C4-2B (cell line): Measurements from ENCODE around the gene SREBF1.

ENCODE experiments used
- CTCF ChIP-seq: fragments of 450-650 bp; conservative IDR thresholded peaks from 2 replicates; pipeline ENCODE4 v1.5.1; 2017; ENCODE audit warnings: mild to moderate bottlenecking
- ZFX ChIP-seq: fragments of 450-650 bp; IDR thresholded peaks from 2 replicates; pipeline ENCODE4 v1.6.1; 2017

GRCh38 chr17:17813055-17813724, 23.6 kb downstream of the SREBF1 start:
- TF ChIP-seq CTCF: no peak
- no peak for TF ChIP-seq ZFX
